ENCODE results near the gene BLTP1.
A peak's percentile ranks its signal among the peaks of the same experiment; 100 is the strongest.
"Not testable (repeated sequence)": the region's sequence is repeated elsewhere in the genome, so short reads cannot be mapped to it uniquely, and the experiment has no call there.

Gene BLTP1

GRCh38 chr4:122151982-122152710 lies at the start of gene BLTP1:
Gene BLTP1 (plus strand): TSS chr4:122152331. CDS start chr4:122170648, 18,317 bp downstream.
- peak; percentile 64 to 80 (median 74) for DNase-seq (ENCODE audit: low read depth in 3 of 3, low spot score in 1 of 3)

- no peak for DNase-seq (ENCODE audit: low read depth in 3 of 3, low spot score in 1 of 3)
Observed at GRCh38 chr4:122104184-122104583, 47.9 kb upstream of the BLTP1 start.

GRCh38 chr4:122107680-122108079 lies 44.5 kb upstream of the BLTP1 start:
- DNase-seq (ENCODE audit: low read depth in 3 of 3, low spot score in 1 of 3), result no peak

- DNase-seq (ENCODE audit: low read depth in 3 of 3, low spot score in 1 of 3), result not testable (repeated sequence)
Observed at GRCh38 chr4:122110304-122110703, 41.8 kb upstream of the BLTP1 start.

GRCh38 chr4:122117743-122118142 lies 34.4 kb upstream of the BLTP1 start:
- DNase-seq (ENCODE audit: low read depth in 3 of 3, low spot score in 1 of 3), result no peak

- DNase-seq (ENCODE audit: low read depth in 3 of 3, low spot score in 1 of 3), result no peak
Observed at GRCh38 chr4:122118243-122118642, 33.9 kb upstream of the BLTP1 start.

GRCh38 chr4:122119739-122120138 lies 32.4 kb upstream of the BLTP1 start:
- DNase-seq (ENCODE audit: low read depth in 3 of 3, low spot score in 1 of 3), result no peak

GRCh38 chr4:122121593-122121992 lies 30.5 kb upstream of the BLTP1 start:
- DNase-seq (ENCODE audit: low read depth in 3 of 3, low spot score in 1 of 3), result no peak

GRCh38 chr4:122122083-122122482 lies 30.0 kb upstream of the BLTP1 start:
- DNase-seq (ENCODE audit: low read depth in 3 of 3, low spot score in 1 of 3), result no peak

- no peak for DNase-seq (ENCODE audit: low read depth in 3 of 3, low spot score in 1 of 3)
Observed at GRCh38 chr4:122129061-122129460, 23.1 kb upstream of the BLTP1 start.

- DNase-seq (ENCODE audit: low read depth in 3 of 3, low spot score in 1 of 3), result no peak
Observed at GRCh38 chr4:122131562-122132157, 20.5 kb upstream of the BLTP1 start.

- no peak for DNase-seq (ENCODE audit: low read depth in 3 of 3, low spot score in 1 of 3)
Observed at GRCh38 chr4:122132891-122133290, 19.2 kb upstream of the BLTP1 start.

GRCh38 chr4:122139139-122139538 lies 13.0 kb upstream of the BLTP1 start:
- no peak for DNase-seq (ENCODE audit: low read depth in 3 of 3, low spot score in 1 of 3)

GRCh38 chr4:122140834-122141233 lies 11.3 kb upstream of the BLTP1 start:
- DNase-seq (ENCODE audit: low read depth in 3 of 3, low spot score in 1 of 3), result no peak

- no peak for DNase-seq (ENCODE audit: low read depth in 3 of 3, low spot score in 1 of 3)
Observed at GRCh38 chr4:122142687-122143086, 9.4 kb upstream of the BLTP1 start.

GRCh38 chr4:122146652-122147051 lies 5.5 kb upstream of the BLTP1 start:
- no peak for DNase-seq (ENCODE audit: low read depth in 3 of 3, low spot score in 1 of 3)

GRCh38 chr4:122150931-122151330 lies 1.2 kb upstream of the BLTP1 start:
- DNase-seq (ENCODE audit: low read depth in 3 of 3, low spot score in 1 of 3), result no peak

- DNase-seq (ENCODE audit: low read depth in 3 of 3, low spot score in 1 of 3), result peak in 1 of 3 donors; percentile 1
Observed at GRCh38 chr4:122152711-122153226, 638 bp downstream of the BLTP1 start.

- no peak for DNase-seq (ENCODE audit: low read depth in 3 of 3, low spot score in 1 of 3)
Observed at GRCh38 chr4:122156819-122157218, 4.7 kb downstream of the BLTP1 start.

GRCh38 chr4:122163301-122163700 lies 11.2 kb downstream of the BLTP1 start:
- no peak for DNase-seq (ENCODE audit: low read depth in 3 of 3, low spot score in 1 of 3)

GRCh38 chr4:122163767-122164166 lies 11.6 kb downstream of the BLTP1 start:
- DNase-seq (ENCODE audit: low read depth in 3 of 3, low spot score in 1 of 3), result no peak

- no peak for DNase-seq (ENCODE audit: low read depth in 3 of 3, low spot score in 1 of 3)
Observed at GRCh38 chr4:122167369-122167768, 15.2 kb downstream of the BLTP1 start.

- DNase-seq (ENCODE audit: low read depth in 3 of 3, low spot score in 1 of 3), result no peak
Observed at GRCh38 chr4:122170775-122171174, 18.6 kb downstream of the BLTP1 start.
